PFSK-1 (cell line): ENCODE measurements around the gene TYW3.

Experiments
- FOXP2 ChIP-seq: optimal IDR thresholded peaks from 2 replicates; pipeline ENCODE3; 2011; ENCODE audit warnings: borderline replicate concordance, control low read depth, inconsistent platforms; ENCODE audit not compliant: insufficient read depth; ENCODE audit errors: extremely low read length, extremely low read depth
- POLR2AphosphoS5 ChIP-seq: IDR thresholded peaks from 2 replicates; pipeline ENCODE4 v1.6.1; 2012; ENCODE audit warnings: low read depth, mild to moderate bottlenecking, control low read depth, low read length, moderate library complexity
- SIN3A ChIP-seq: IDR thresholded peaks from 2 replicates; pipeline ENCODE4 v1.6.1; 2012; ENCODE audit warnings: mild to moderate bottlenecking, low read length, moderate library complexity, borderline replicate concordance; ENCODE audit not compliant: insufficient read depth
- TAF1 ChIP-seq: IDR thresholded peaks from 2 replicates; pipeline ENCODE4 v1.6.1; 2012; ENCODE audit warnings: low read length, control low read depth, borderline replicate concordance; ENCODE audit not compliant: insufficient read depth
- TF ChIP-seq, protein P1 (sequence below), 2 experiments: IDR thresholded peaks; 2 replicates each; pipeline versions ENCODE4 v1.6.1 to v1.8.0; 2011 to 2012; ENCODE audit warnings: low read depth in 2 of 2, low read length in 2 of 2, control low read depth in 1 of 2, inconsistent platforms in 1 of 2, mild to moderate bottlenecking in 1 of 2, moderate library complexity in 1 of 2; ENCODE audit not compliant: insufficient read depth in 1 of 2

TYW3 gene

DNA sequence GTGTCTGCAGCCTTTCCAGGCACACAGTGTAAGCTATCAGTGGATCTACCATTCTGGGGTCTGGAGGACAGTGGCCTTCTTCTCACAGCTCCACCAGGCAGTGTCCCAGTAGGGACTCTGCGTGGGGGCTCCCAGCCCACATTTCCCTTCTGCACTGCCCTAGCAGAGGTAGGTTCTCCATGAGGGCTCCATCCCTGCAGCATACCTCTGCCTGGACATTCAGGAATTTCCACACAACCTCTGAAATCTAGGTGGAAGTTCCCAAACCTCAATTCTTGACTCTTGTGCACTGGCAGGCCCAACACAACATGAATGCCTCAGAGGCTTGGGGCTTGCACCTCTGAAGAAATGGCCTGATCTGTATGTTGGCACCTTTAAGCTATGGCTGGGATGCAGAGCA is 6.9 kb upstream of the TYW3 start:
- TF ChIP-seq POLR2AphosphoS5 (no peak), SIN3A (no peak), TAF1 (no peak), FOXP2 (no peak)
- TF ChIP-seq, protein P1, sequence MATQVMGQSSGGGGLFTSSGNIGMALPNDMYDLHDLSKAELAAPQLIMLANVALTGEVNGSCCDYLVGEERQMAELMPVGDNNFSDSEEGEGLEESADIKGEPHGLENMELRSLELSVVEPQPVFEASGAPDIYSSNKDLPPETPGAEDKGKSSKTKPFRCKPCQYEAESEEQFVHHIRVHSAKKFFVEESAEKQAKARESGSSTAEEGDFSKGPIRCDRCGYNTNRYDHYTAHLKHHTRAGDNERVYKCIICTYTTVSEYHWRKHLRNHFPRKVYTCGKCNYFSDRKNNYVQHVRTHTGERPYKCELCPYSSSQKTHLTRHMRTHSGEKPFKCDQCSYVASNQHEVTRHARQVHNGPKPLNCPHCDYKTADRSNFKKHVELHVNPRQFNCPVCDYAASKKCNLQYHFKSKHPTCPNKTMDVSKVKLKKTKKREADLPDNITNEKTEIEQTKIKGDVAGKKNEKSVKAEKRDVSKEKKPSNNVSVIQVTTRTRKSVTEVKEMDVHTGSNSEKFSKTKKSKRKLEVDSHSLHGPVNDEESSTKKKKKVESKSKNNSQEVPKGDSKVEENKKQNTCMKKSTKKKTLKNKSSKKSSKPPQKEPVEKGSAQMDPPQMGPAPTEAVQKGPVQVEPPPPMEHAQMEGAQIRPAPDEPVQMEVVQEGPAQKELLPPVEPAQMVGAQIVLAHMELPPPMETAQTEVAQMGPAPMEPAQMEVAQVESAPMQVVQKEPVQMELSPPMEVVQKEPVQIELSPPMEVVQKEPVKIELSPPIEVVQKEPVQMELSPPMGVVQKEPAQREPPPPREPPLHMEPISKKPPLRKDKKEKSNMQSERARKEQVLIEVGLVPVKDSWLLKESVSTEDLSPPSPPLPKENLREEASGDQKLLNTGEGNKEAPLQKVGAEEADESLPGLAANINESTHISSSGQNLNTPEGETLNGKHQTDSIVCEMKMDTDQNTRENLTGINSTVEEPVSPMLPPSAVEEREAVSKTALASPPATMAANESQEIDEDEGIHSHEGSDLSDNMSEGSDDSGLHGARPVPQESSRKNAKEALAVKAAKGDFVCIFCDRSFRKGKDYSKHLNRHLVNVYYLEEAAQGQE (IDR thresholded peaks at IDR 0.05; ENCODE audit: insufficient read depth in 1 of 2, low read depth in 2 of 2, low read length in 2 of 2), result no peak

DNA sequence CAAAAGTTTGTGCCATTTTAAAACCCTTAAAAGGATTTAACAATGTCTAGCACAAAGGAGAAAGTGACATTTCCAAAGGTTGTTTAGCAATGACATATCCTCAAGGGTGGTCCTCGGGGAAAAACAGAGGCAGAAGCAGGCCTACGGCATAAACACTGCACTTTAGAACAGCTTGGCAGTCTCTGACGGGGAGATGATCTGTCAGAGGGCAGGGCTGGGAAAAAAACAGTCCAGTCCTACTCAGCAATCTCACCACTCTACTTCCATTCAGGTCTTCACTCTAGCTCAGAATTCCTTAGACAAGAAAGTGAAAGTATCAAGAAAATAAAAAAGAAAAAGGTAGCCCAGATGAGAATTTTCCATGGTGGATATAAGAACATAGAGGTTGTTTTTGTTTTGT is 4.2 kb upstream of the TYW3 start:
- TF ChIP-seq TAF1 (no peak), POLR2AphosphoS5 (no peak), FOXP2 (no peak), SIN3A (no peak)
- TF ChIP-seq, protein P1 (IDR thresholded peaks at IDR 0.05; ENCODE audit: insufficient read depth in 1 of 2, low read depth in 2 of 2, low read length in 2 of 2), result no peak

DNA sequence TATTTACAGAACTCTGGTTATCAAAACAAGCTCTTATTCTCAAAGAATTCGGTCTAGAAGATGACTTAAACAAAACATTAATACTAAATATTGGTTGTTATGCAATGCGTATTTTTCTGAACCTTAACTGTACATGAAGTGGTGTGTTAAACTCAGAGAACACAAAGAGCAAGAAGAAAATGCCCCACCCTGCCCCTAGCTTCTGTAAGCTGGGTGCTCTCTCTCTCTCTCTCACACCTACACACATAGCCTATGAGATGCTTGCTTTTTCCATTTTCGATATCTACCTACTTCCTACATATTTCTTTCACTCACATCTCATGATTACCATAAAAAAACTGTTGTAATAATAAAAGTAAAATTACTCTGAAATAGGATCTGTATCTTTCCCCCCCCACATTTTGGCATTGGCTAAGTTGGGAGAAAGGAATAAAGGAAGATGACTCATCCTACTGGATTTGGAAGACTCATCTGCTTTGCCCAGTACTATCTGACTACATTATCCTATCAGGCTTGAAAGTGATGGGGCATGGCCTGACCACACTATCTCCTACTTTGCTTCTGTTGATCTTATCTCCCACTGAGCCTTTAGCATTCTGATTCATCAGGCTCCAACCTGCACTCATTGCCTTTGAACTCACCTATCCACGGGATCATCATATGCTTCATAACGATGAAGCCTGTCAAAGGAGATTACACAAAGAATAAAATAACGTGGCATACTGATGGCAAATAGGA is 3.0 kb upstream of the TYW3 start:
- TF ChIP-seq, protein P1 (IDR thresholded peaks at IDR 0.05; ENCODE audit: insufficient read depth in 1 of 2, low read depth in 2 of 2, low read length in 2 of 2), result no peak
- TF ChIP-seq POLR2AphosphoS5 (no peak), FOXP2 (no peak), SIN3A (no peak), TAF1 (no peak)

DNA sequence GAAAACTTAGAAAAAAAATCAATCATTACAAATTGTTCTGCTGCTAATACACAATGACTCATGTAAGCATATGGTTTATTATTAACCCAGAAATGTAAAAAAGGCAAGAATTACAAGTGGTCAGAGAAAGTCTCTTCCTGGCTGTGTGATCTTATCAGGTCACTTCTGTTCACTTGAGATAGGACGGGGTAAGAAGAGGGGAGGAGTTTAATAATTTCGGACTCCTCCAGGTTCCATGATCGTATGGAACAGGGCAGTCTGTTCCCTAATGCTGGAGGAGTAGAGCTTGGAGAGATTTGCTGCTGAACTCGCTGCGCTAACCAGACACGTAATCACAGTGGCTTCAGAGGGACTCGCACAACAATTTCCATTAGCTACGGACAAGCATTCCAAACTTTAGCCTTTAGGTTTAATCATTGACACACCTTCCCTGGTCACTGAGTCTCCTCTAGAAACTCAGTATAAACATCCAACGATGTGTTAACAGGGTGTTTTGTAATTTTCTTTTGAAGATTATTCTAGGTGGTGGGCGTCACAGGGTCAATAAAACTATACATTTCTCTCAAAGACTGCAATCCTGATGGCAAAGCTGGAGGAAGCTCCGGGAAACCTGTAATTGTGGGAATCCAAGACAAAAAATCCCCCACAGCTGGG is 1.4 kb upstream of the TYW3 start:
- no peak for TF ChIP-seq TAF1
- no peak for TF ChIP-seq POLR2AphosphoS5
- no peak for TF ChIP-seq FOXP2
- TF ChIP-seq, protein P1 (IDR thresholded peaks at IDR 0.05; ENCODE audit: insufficient read depth in 1 of 2, low read depth in 2 of 2, low read length in 2 of 2), result no peak
- no peak for TF ChIP-seq SIN3A
